Heart left ventricle (tissue), 16 donors: ENCODE data around the gene MGST2. TPM values are rescaled to one million over a fixed set of nuclear protein-coding genes. Genes with fewer than 3 reads are reported as not detected.

Experiments used
- ATAC-seq, 4 donors: fragments of 200-7000 bp; cut with Tn5 transposase; one replicate each; pipeline ENCODE4 v1.9.1; 2020 to 2022; ENCODE audit warnings: moderate library complexity in 4 of 4, mild to moderate bottlenecking in 3 of 4, moderate number of reproducible peaks in 1 of 4
- DNase-seq, 5 donors: peaks; one replicate each; pipeline ENCODE4 v3.0.0-alpha.2; 2020
- H3K27ac ChIP-seq, 12 donors: fragments of 200-600 bp; sonication (generic) in 4 of 12; one replicate each; pipeline versions ENCODE4 v1.5.0 to v1.8.0; 2016 to 2022; ENCODE audit warnings: mild to moderate bottlenecking in 2 of 12
- H3K27me3 ChIP-seq, 9 donors: fragments of 200-600 bp; sonication (generic) in 2 of 9; one replicate each; pipeline versions ENCODE4 v1.5.1 to v1.8.0; 2016 to 2022; ENCODE audit warnings: mild to moderate bottlenecking in 3 of 9
- H3K36me3 ChIP-seq, 9 donors: fragments of 200-600 bp; sonication (generic) in 2 of 9; one replicate each; pipeline versions ENCODE4 v1.5.0 to v1.8.0; 2018 to 2022; ENCODE audit warnings: mild to moderate bottlenecking in 2 of 9
- H3K4me1 ChIP-seq, 12 donors: fragments of 200-600 bp; sonication (generic) in 4 of 12; one replicate each; pipeline versions ENCODE4 v1.5.0 to v1.8.0; 2016 to 2022; ENCODE audit warnings: mild to moderate bottlenecking in 3 of 12
- H3K4me3 ChIP-seq, 12 donors: fragments of 200-600 bp; sonication (generic) in 4 of 12; one replicate each; pipeline versions ENCODE4 v1.5.0 to v1.8.0; 2017 to 2022; ENCODE audit warnings: mild to moderate bottlenecking in 9 of 12, moderate library complexity in 4 of 12
- H3K9me3 ChIP-seq, 12 donors: fragments of 200-600 bp; sonication (generic) in 4 of 12; one replicate each; pipeline versions ENCODE4 v1.5.0 to v1.8.0; 2016 to 2022; ENCODE audit warnings: mild to moderate bottlenecking in 1 of 12
- CTCF ChIP-seq, 12 donors: fragments of 200-600 bp; sonication (generic) in 4 of 12; IDR thresholded peaks; one replicate each; pipeline versions ENCODE4 v1.5.0 to v1.8.0; 2018 to 2022; ENCODE audit warnings: antibody characterized with exemption in 12 of 12, mild to moderate bottlenecking in 5 of 12
- POLR2A ChIP-seq, 2 donors: fragments of 450-650 bp; IDR thresholded peaks; one replicate each; pipeline ENCODE4 v1.6.1; 2017; ENCODE audit warnings: antibody characterized with exemption in 2 of 2, mild to moderate bottlenecking in 2 of 2, moderate library complexity in 2 of 2
- WGBS, 4 donors: extraction: QIAGEN DNeasy Blood & Tissue Kit in 2 of 4; methylation state at CpG; one replicate each; pipeline versions ENCODE4 v1.1.5 to v1.1.7; 2013 to 2018; 5-methylcytosine and 5-hydroxymethylcytosine counted together
- intact Hi-C, 10 donors: fragments of 100-400 bp; cut with DNase I; formaldehyde crosslinking; loops; one replicate each; pipeline versions ENCODE4 v1.11.1 to v1.14.2; 2022
- polyA plus RNA-seq, 2 donors: library from polyadenylated mRNA; stranded (reverse); fragments of 200-250 nt; gene quantifications; one replicate each; pipeline ENCODE4 v1.2.3, GENCODE V29; 2013
- total RNA-seq, 9 donors: library from RNA; depleted of rRNA in 2 of 9; stranded (reverse); fragments of >200 nt in 2 of 9; fragmentation: NEBNext Ultra II Directional in 3 of 9; extraction: Animal tissue kit (Norgen Biotek cat#: 25700) in 3 of 9; gene quantifications; one replicate each; pipeline versions ENCODE4 v1.1.0 to v1.2.4, GENCODE V29; 2016 to 2023
- donor health status: ischemic (EF 13 %, LVEDD 7.1; RV severe dilation, severe dysfunction).
- donor health status: healthy with polysubstance abuse.
- donor health status: DM: no; HTN: yes; CAD: no.
- donor health status: DM: no; HTN: no; CAD: no.
- donor health status: ischemic (EF 25% LVEDD 6.9; RV normal size, moderate dysfunction).
- donor health status: ischemic (EF 25% LVEDD 5.7; RV mildly dilated, moderate dysfunction).
- donor health status: healthy.
- donor health status: DM: yes; HTN: yes; CAD: no.
- donor health status: ischemic (EF 35%, LVEDD 5.7; RV mildly dilated, moderate dysfunction).
- donor health status: nonischemic (EF 11% LVEDD 7.7; RV severe dilation, severe dysfunction).
- donor health status: DM: yes; HTN: yes; CAD: no.
- donor health status: PGD.
- donor health status: ischemic (EF 29% LVEDD 5.4; RV normal size, mild dysfunction).
- donor health status: nonischemic (EF 23%, LVEDD 6.1; RV moderate dilation, normal function).

Gene MGST2
- total and polyA plus RNA-seq, 11 donors: 86.6 to 209 (median 105) TPM

DNA sequence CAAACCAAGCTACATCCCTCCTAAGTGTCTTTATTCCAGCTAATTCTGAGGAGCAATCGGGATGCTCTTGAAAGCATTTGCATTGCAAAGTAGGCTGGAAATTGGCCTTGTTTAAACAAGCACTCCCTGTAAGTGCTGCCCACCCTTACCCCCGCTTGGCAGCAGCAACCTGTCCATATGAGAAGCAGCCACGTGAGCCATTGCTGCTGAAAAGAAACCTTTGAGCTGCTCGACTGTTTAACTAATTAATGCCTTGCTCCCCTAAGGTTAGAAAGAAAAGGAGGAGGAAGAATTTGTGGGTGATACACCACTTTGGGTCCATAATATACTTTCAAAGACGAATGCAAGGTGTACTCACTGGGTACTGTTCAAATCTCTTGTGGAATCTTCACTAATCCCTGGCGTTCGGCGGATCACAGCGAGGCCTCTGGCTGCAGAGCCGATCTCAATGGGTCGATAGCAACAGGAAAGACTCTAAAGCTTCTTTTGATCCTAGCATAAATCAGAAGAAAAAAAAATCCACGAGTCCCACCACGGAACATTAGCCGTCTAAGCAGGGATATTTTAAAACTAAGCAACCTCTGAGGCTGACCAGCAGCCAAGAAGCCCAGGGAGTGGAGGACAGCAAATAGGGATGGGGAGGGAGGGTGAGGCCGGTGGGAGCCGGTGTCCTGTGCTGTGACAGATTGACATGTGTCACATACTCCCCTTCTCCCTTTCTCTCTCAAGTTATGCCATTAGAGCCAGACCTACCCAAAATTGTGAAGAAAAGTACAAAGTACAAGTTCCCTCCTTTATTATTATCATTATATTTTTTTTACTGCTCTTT, 37.2 kb upstream of the MGST2 start:
- Histone ChIP-seq H3K4me1 (peaks cover 0 to 7% (median 0%) of the 10 kb centered on the region in 12 donors), H3K9me3 (no peaks in the 10 kb centered on the region), H3K27me3 (no peaks in the 10 kb centered on the region), H3K4me3 (no peak overlapping the region), H3K27ac (no peak overlapping the region), H3K36me3 (no peaks in the 10 kb centered on the region)
- intact Hi-C loops: no loop called here
- DNase-seq (no peak), ATAC-seq (no peak)
- no peak for TF ChIP-seq POLR2A (IDR thresholded peaks at IDR 0.05)
- TF ChIP-seq CTCF (IDR thresholded peaks at IDR 0.05): no peak
- WGBS, 4 donors: 64 to 83% (median 72%) methylated on average over 16 of the region's 16 CpGs

GRCh38 chr4:139629436-139630125, 36.0 kb upstream of the MGST2 start:
- intact Hi-C loops: loop anchor here in 9 of 10 donors (5.0 to 10.0 kb wide), 6 partner anchors 125 to 595 kb away; no protein-coding TSS in a partner anchor
- TF ChIP-seq CTCF (IDR thresholded peaks at IDR 0.05): no peak
- no peak for TF ChIP-seq POLR2A (IDR thresholded peaks at IDR 0.05)
- Histone ChIP-seq H3K4me1 (peaks cover 0 to 7% (median 0%) of the 10 kb centered on the region in 12 donors), H3K4me3 (no peak overlapping the region), H3K27ac (no peak overlapping the region), H3K27me3 (no peaks in the 10 kb centered on the region), H3K9me3 (no peaks in the 10 kb centered on the region), H3K36me3 (no peaks in the 10 kb centered on the region)
- no peak for ATAC-seq
- DNase-seq: no peak
- 58 to 74% (median 63%) methylated on average over 3 of the region's 3 CpGs for WGBS, 4 donors

DNA sequence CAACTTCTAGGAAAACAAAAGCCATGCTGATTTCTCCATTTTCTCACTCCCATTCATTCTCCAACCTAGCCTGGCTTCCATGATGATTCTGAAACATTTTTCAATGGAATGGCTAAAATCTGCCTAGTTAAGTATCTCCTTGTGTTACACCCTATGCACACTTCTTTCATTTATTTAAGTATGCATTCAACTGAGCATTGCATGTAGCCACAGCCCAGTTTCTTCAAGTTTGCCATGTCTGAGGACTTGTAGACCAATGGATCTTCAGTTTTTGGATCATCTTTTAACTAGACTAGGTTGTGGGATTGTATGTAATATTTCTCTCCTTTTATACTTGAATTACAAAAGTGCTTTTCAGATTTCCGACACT, 35.5 kb upstream of the MGST2 start:
- TF ChIP-seq CTCF (IDR thresholded peaks at IDR 0.05) (no peak), POLR2A (IDR thresholded peaks at IDR 0.05) (no peak)
- no peak overlapping the region for H3K27ac ChIP-seq
- H3K27me3 ChIP-seq: no peaks in the 10 kb centered on the region
- ATAC-seq (no peak), DNase-seq (no peak)
- no peaks in the 10 kb centered on the region for H3K36me3 ChIP-seq
- intact Hi-C loops: loop anchor here in 9 of 10 donors (5.0 to 10.0 kb wide), 6 partner anchors 125 to 595 kb away; no protein-coding TSS in a partner anchor
- 92 to 98% (median 96%) methylated on average over 1 of the region's 1 CpG for WGBS, 4 donors
- no peaks in the 10 kb centered on the region for H3K9me3 ChIP-seq
- H3K4me1 ChIP-seq: peaks cover 0 to 7% (median 0%) of the 10 kb centered on the region in 12 donors
- no peak overlapping the region for H3K4me3 ChIP-seq

GRCh38 chr4:139630991-139631390, 34.6 kb upstream of the MGST2 start:
- ATAC-seq (no peak), DNase-seq (no peak)
- WGBS, 4 donors: 75 to 85% (median 81%) methylated on average over 5 of the region's 5 CpGs
- Histone ChIP-seq H3K4me3 (no peak overlapping the region), H3K27me3 (no peaks in the 10 kb centered on the region), H3K27ac (no peak overlapping the region), H3K36me3 (no peaks in the 10 kb centered on the region), H3K4me1 (peaks cover 0 to 7% (median 0%) of the 10 kb centered on the region in 12 donors), H3K9me3 (no peaks in the 10 kb centered on the region)
- no peak for TF ChIP-seq POLR2A (IDR thresholded peaks at IDR 0.05)
- TF ChIP-seq CTCF (IDR thresholded peaks at IDR 0.05): no peak
- intact Hi-C loops: loop anchor here in 9 of 10 donors (5.0 to 10.0 kb wide), 6 partner anchors 126 to 596 kb away; no protein-coding TSS in a partner anchor
